Epidermal melanocyte (primary cell): ENCODE measurements around the gene DPP4.

Experiments
- DNase-seq: peaks from one replicate; pipeline ENCODE4 v3.0.0; 2011; ENCODE audit warnings: low spot score; ENCODE audit not compliant: insufficient read length

DPP4 gene

DNA sequence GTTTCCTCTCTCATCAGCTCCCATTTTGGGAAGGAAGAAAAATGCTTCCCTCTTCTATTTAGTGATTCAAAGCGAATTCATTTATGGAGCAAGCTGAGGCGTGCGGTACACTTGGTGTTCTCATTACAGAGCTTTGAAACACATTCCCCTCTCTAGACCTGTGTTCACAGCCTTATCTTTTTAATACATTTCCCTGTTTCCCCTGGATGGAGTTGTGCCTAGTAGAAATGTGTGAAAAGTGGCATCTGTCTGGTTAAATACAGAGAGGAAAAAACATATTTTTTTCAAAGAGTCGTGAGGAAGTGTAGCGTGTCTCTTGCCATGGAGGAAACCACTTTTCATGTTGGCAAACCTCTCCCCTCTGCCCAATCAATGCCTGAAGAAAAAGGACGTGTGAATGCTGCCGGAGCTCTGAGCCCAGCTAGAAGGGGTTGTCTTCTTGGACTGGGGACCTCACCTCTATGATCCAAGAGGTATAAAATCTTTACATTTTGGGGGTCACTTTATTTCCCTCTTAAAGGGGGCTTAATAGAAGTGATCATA, 52.4 kb downstream of the DPP4 start:
- DNase-seq, result no peak

DNA sequence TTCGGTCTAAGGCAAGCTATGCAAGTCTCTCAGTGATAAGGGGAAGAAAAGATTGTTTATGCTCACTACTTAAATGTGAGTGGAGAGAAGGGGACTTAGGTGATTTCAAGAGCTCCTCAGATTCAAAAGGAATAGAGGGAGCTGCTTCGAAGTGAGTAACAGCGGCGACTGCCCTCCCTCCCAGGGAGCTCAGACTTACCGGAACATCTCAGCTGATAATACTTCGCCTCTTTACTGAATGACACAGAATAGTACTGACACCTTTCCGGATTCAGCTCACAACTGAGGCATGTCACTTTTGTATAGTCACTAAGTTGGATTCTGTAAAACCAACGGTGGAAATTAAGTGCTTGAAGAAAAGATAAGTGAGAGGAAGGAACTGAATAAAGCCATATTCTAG, 55.5 kb downstream of the DPP4 start:
- DNase-seq, result no peak

DNA sequence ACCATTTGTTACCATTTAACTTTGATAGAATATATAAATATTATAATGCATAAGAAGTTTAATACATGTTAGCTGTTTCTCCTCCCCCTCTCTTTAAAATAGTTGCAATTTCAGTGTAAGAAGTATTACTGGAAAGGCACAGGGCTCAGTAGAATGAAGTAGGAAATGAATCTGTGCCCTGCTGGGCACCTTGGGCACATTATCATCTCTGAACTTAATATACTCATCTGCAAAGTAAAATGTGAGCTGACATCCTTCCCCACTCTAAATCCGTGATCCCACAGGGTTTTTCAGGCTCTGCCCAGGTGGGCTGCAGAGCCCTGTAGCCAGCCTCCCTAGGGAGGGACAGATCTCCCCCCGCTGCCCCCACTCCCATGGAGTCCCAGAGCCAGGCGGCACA, 56.8 kb downstream of the DPP4 start:
- no peak for DNase-seq

DNA sequence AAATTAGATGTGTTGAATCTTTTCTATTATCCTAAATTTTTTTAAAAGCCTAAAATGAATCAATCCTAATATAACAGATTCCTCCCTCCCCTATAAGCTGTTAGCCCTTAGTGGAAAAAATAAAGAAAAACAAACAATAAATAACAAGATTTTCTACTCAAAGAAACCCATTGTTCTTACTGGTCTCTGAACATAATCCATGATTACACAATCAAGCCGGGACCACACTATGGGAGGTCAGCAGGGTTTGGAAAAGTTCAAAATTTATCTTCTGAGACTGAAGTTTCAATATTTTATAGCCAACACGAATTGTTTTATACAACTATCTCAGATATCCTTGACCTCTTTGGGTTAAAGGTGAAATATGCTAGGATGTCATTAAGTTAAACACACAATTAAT, 57.9 kb downstream of the DPP4 start:
- DNase-seq, result no peak

DNA sequence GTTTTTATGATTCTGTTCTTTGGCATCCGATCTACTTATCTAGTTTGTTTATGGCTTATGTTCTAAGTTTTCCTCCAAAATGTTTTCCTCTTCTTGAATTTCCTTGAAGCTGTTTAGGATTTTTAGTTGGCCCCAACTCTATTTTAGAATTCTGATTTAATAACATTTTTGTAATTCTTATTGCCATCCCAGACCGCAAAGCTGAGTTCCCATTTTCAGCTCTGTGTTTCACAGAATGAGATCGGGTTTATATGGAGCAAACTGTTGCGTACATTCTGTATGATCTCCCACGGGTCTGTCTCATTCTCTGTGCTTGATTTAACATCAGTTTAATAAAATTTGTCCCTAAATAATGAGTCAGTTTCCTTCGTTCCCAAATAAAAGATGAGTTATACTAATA, 59.3 kb downstream of the DPP4 start:
- no peak for DNase-seq

DNA sequence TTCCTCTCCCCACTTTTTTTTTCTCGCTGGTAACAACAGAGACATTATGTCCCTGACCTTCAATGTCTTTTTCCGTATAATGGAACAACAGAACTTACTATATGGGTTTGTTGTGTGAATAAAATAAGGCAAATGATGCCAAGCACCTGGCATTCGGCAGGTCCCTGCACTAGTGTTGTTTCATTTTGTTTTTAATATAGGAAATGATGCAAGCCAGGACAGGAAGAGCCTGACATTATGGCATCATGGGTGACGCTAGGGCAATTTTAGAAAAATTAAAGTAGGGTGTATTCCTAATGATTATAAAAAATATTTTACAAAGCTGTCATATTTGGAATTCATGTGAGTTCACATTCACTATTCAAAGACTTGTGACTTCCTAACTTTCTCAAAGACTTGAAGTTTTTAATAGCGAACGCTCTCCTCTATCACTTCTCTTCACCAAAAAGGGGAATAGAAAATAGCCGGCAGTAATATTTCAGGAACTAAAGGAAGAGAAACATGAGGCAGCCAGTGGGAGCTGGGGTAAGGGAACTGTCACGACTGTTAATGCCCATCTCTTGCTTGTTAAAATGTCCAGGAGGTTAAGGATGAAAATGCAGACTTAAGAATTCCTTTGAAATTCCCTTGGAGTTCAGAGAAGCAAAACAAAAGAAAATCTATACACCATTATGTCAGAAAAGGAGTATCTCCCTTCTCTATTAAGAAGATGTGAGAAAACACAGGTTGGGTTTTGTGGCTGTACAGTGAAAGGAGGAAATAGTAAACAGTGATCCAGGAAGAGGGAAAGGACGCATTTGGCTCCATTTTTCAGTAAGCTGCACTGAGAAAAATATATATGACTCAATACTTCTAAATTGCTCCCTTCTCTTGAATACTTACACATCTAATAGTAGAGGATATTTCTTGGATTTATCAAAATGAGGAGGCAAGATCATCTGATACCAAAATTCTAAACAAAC, 60.2 kb downstream of the DPP4 start:
- no peak for DNase-seq

DNA sequence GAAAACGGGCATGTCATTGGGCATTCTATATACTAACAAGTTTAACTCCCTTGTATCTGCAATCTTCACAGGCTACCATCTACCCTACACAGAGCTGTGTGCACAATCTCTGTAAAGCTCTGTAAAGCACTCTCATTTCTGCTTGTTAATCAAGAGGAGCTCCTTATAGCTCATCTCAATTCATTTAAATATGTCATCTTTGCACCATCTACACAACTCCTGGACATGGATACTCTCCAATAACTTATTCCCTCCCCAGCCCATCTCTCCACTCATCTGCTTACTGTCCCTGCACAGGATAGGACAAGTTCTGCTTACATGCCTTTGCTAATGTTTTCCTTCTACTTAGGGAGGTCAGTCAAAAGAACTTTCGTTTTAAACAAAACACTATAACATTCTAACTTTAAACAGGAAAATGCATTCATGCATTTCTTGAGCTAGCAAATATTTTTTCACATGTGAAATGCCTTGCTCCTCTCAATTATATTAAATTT, 61.4 kb downstream of the DPP4 start:
- no peak for DNase-seq

DNA sequence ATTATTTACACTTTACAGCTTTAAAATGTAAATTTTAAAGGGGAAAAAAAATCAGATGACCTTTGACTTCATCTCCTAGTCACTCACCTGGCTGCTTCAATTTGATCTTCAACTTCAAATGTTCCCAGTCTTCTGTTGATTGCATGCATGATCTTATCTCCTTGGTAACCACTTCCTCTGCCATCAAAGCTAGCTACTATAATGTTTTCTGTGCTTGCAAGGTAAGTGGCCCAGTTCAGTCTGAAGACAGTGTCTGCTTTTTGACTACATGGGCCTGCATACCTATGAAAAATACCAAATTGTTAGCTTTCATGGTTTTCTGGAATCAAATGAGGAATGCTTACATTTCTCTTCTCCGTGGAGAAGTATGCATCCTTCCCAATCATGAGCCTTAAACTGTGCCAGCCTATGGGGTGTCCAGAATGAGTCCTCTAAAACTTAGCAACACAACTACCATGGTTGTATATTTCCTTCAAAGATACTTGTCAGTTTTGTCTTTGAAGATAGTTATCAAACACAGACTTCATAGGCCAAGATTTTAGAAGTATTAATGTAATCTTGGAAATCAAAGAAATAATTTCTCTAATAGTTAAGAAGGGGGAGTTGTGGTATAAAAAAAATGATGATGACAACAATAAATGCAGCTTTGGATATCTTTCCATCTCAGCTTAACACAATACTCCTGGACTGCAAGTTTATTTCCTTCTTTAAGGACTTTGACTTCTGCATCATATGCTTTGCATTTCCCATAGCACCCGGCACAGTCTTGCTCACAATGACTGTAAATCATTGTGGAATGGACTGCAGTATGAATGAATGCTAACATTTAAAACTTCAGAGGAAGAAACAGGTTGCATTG, 62.1 kb downstream of the DPP4 start:
- DNase-seq, result no peak

DNA sequence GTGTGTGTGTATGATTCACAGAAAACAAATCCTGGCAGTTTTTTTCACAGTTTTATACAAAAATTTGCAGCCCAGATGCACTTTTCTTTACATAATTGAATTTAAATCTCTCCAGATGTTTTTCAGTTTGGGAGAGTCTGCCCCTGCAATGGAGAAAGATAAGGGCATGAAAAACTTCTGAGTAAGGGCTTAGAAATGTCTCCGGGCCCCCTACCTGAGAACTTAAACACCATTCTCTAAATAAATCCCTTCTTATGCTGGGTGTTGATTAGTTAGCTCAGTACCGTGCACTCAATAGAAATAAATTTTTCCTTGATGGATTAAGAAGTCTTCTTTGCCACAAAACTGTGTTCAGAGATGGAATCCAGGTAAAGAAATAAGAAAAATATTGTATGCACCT, 64.5 kb downstream of the DPP4 start:
- DNase-seq, result no peak

DNA sequence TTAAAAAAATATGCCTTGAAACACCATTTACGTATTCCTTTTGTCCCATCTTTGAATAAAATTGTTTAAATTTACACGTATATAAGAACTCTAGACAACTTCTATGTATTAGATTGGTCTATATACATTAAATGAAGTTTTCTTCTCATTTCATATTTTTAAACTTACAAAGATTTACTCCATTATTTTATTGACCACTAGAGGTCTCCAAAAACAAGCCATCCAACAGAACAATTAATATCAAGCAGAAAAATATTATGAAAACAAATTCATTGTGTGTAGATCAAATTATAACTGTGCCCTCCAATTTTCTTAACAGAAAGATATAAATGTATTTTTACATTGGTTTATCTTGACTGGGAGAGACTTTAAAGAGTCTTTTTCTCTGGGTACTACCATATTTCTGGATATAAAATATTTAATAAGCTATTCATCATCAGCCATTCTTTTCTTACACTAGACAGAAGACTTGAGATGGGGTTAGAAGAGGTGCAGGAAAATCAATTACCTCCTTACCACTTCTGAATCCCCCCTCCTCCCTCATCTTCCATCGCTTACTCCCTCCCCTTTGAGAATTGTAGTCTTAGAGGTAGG, 66.5 kb downstream of the DPP4 start:
- DNase-seq, result no peak

DNA sequence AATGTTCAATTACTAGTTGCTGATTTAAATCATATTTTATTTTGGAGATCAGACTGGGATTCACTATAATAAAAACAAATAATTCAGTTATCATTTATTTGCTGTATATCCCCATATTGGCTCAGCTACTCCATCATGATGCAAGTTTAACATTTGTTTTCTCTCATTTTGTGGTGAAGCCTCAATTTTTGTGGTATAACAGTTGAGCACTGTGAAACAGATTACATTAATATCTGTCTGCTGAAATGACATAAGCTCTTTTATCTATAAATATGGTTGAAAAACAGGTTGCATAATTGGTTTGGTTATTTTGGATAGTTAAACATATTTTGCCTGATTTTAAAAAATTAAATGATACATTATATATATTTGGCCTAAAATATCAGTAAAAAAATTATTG, 67.7 kb downstream of the DPP4 start:
- no peak for DNase-seq

DNA sequence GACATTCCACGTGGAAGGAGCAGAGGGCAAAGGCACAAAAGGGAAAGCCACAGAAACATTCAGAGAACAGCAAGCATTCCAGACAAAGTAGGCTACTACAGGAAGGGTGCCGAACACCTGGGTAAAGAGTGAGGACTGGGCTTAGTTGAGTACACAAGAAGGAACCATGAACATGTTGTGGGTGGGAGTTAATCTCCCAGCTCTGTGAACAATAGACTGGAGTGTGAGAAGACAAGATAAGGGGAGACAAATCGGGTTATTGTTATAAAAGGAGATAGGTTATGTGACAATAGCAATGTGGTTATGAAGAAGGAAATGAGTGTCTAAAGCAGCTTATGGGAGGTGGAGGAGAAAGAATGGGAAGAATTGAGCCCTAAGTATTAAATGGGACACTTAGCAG, 70.0 kb downstream of the DPP4 start:
- no peak for DNase-seq

DNA sequence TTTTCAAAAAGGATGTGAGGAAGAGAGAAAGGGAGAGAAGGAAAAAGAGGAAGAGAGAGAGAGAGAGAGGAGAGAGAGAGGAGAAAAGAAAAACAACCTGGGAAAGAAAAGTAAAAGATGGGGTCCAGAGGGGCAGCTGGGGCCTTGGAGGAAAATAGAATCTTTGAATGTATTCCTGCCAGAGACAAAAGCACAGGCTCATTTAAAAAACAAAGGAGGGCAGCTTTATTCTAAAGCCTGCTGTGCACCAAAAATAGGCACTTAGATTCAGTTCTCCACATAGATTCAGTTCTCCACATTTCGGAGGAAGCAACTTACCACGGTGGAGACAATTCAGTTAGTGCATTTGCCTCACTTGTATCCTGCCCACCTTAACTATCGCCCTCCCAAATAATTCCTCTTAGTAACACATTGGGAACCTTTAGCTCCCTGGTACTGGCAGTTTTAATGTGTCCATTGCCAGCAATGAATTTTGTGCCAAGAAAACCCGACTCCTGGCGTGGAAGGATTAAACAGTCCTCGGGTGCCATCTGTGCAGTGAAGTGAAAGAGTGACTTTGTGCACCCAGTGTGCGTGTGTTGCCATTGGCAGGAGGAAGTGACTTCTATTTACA, 71.3 kb downstream of the DPP4 start:
- DNase-seq, result no peak

DNA sequence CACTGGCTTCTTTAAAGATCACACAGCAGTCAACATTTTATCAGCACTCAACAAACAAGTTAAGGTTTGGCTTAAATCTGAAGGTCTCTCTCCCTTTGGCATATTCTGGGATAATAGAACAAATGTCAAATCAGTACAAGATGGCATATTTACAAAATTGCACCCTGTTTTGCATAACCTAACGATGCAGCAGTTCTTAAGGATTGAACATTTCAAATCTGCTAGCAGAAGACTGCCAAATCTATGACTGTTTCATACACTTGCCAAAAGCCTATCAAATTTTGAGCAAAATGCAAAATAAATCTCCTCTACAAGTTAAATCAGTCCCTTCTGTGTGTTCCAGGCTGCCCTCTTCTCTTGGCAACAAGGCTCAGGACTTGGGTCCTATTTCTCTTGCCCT, 73.6 kb downstream of the DPP4 start:
- no peak for DNase-seq

DNA sequence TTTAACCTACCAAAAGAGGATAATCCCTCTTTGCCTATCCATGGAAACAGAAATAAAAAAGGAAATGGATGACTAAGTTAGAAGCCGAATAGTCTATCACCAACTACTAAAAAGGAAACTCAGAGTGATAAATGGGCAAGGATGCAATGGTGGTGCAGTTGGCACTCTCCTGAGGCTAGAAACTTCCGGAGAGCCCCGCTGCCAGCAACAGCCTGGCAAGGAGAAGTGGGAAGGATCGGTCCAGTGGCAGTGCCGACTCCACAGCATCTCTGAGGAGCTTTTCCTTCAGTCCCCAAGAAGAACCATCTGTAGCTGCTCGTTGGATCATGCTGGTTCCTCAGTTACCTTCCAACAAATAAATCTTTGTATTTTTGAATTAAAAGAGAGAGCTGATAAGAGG, 74.7 kb downstream of the DPP4 start:
- DNase-seq, result no peak

DNA sequence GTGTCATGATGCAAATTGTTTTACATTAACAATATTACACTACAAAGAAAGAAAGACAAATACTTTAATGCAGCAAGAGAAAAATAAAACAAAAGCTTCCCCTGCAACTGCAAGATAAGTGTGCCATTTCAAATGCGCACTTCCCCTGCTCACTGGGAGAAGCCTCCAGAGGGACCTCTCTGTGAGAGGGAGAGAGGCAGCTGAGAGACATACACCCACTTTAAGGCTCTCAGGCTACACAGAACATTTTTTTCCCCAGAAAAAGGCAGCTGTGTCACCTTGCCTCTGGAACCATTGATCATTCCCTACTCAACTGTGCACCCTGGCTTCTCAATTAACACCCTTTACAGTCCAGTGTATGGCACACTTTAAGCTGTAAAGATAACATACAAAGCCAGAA, 75.2 kb downstream of the DPP4 start:
- no peak for DNase-seq

DNA sequence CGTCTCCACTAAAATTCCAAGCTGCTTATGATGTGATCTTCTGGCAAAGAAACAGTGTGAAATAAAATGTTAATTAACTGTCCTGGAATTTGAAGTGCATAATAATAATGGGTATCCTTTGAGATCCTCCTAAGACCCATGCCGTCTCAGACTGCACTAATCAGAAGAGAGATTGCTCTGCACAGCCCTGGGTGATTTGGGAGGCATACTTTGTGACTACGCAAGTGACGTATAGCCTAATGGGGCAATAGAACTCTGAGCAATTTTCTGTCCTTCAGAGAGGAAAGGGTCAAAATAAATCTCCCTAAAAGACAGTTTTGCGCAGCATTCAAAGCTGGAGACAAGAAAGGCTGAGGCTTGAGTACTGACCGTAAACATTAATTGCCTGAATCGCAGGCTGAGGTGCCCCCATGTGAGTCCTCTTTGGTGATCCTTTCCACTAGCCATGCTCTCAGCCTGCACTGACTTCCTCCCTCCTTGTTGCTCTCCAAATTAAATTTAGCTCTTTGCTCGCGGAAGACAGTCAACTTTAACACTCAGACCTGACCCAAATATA, 76.0 kb downstream of the DPP4 start:
- no peak for DNase-seq

DNA sequence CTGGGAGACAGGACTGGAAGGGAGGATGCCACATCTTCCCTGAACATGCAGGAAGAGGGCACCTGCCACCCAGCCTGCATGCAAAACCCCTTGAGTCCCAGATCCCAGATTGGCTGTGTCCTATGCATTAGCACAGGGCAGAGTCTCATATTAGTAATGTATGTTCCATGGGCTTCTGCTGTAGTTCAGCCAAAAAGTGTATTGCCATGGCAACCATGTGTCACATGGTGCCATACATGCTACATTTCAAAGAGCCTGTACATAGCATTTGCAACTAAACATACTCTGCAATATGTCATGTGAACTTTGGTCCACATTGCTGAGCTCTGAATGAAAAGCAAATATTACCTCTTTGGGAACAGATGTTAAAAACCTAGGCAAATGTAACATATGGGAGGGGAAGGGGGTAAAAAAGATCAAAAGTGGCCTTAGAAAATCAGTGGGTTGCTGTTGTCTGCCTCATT, 78.4 kb downstream of the DPP4 start:
- no peak for DNase-seq

DNA sequence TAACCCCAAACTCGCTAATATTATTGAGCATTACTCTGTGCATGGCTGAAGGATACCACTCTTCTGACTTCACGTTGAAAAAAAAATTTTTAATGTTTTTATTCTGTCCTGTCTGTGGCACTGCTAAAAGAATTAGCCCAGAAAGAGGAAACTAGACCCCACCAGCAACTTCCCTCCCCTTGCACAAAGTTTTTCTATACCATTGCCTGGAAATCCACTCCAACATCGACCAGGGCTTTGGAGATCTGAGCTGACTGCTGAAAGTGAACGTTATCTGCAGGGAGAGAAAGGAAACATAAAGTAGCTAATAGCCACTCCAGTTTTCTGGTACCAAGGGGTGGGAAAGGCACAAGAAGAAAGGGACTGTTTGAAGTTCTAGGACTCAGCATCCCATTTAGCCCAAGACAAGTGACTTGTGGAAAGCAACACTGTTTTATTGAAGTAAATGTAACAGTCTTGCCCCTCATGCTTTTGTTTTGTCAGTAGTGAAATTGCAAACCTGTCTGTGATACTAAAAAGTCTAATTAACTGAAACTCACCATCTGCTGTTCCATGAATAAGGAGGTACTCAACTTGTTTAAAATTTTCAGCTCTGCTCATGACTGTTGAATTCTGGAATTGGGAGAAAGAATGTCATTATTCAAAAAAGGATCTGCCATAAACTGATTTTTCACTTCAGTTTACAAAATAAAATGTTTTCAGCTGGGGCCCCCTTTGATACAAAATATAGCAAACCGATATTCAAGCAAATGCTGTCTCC, 79.1 kb downstream of the DPP4 start:
- DNase-seq, result no peak

DNA sequence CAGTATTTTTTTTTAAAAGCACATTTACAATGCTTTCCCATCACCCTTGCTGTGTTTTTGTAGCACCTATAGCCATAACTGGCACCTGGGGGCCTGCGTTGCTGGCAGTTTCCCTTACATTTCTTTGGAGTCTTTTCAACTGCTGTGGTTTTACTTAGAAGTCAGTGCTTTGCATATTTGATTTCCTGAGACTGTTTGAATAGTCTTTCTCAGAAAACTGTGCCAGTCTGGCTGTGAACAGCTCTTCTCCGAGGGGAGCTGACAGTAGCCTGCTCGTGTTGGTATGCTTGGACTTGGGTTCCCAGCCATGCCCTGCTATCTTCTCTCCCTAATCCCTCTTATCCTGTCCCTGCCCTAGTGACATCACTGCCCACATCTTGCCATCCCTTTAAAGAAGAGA, 81.5 kb downstream of the DPP4 start:
- no peak for DNase-seq
